Ovary (tissue), 3 donors: Measurements from ENCODE around the gene CRHR1.

Experiments used
- CTCF ChIP-seq, 3 donors: fragments of 450-650 bp in 2 of 3; fragments of 200-600 bp in 1 of 3; IDR thresholded peaks; one replicate each; pipeline versions ENCODE4 v1.5.1 to v1.8.0; 2016 to 2022; ENCODE audit warnings: antibody characterized with exemption in 3 of 3, mild to moderate bottlenecking in 1 of 3
- EP300 ChIP-seq: sonication (generic); formaldehyde crosslinking; IDR thresholded peaks from one replicate; pipeline ENCODE4 v1.6.1; 2017; ENCODE audit warnings: antibody characterized with exemption
- POLR2A ChIP-seq: fragments of 450-650 bp; IDR thresholded peaks from one replicate; pipeline ENCODE4 v1.6.1; 2017; ENCODE audit warnings: antibody characterized with exemption, mild to moderate bottlenecking, moderate library complexity
- donor health status: DM: no; HTN: no; CAD: no.

- no peak for TF ChIP-seq EP300
- TF ChIP-seq CTCF (IDR thresholded peaks at IDR 0.05): no peak
- no peak for TF ChIP-seq POLR2A
Measured at GRCh38 chr17:45764479-45764878, 19.6 kb upstream of the CRHR1 start.
